OCI-LY7 (cell line): ENCODE results near the gene DDX56.

Experiments
- EZH2phosphoT487 ChIP-seq: fragments of 200-600 bp; sonication (generic); IDR thresholded peaks from 2 replicates; pipeline ENCODE4 v1.6.1; 2018; ENCODE audit warnings: low read depth, borderline replicate concordance, mild to moderate bottlenecking, mixed run types, antibody characterized with exemption, low read length, moderate library complexity, mixed read lengths
- TF ChIP-seq, protein P1 (sequence below): fragments of 200-600 bp; sonication (generic); conservative IDR thresholded peaks from 2 replicates; pipeline ENCODE4 v1.5.1; 2014; ENCODE audit warnings: mild to moderate bottlenecking, antibody characterized with exemption, low read length, moderate library complexity, mixed read lengths

DNA sequence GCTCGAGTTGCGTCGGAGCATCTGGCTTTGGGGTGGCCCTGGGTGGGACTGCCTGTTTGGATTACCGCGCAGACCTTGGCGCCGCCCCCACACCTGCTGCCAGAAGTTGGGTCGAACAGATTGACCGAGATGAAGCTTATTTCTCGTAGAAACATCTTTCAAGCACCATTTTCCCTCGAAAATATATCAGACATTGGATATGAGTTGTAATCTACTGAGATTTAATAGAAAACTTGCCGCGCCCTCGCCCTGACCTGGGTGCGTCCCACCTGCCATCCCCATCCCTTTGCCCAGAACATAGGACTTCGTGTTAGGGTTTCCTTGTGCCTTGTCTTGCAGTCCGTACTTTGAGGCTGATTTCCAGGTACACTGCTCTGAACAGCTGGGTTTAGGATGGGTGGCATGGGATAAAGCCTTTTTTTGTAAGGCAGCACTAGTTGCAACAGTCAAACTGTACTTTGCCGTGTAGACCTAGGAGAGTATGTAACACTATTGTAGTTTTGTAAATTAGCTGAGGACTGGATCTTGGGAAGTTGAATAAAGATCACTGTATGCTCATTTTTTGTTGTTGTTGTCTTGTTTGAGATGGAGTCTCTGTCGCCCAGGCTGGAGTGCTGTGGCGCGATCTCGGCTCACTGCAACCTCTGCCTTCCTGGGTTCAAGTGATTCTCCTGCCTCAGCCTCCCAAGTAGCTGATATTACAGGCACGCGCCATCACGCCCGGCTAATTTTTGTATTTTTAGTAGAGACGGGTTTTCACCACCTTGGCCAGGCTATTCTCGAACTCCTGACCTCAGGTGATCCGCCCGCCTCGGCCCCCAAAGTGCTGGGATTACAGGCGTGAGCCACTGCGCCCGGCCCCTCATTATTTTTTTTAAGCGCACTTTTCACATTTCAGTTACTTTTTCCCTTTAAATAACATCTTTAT lies 33.7 kb upstream of the DDX56 start:
- TF ChIP-seq, protein P1, sequence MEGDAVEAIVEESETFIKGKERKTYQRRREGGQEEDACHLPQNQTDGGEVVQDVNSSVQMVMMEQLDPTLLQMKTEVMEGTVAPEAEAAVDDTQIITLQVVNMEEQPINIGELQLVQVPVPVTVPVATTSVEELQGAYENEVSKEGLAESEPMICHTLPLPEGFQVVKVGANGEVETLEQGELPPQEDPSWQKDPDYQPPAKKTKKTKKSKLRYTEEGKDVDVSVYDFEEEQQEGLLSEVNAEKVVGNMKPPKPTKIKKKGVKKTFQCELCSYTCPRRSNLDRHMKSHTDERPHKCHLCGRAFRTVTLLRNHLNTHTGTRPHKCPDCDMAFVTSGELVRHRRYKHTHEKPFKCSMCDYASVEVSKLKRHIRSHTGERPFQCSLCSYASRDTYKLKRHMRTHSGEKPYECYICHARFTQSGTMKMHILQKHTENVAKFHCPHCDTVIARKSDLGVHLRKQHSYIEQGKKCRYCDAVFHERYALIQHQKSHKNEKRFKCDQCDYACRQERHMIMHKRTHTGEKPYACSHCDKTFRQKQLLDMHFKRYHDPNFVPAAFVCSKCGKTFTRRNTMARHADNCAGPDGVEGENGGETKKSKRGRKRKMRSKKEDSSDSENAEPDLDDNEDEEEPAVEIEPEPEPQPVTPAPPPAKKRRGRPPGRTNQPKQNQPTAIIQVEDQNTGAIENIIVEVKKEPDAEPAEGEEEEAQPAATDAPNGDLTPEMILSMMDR = no peak
- TF ChIP-seq EZH2phosphoT487 = no peak
